ENCODE data around the gene SPG21.

- TF ChIP-seq POLR2A (IDR thresholded peaks at IDR 0.05) (no peak), CTCF (IDR thresholded peaks at IDR 0.05) (no peak)
These were observed 38.6 kb upstream of the SPG21 start for GRCh38 chr15:65028338-65028737.
